K562 (cell line): Measurements from ENCODE around the gene PTPN11. TPM values are rescaled to one million over a fixed set of nuclear protein-coding genes. Genes with fewer than 3 reads are reported as not detected.

Experiments
- CBFB ChIP-seq: sonication (generic); formaldehyde crosslinking; IDR thresholded peaks from 2 replicates; pipeline ENCODE4 v1.4.0; 2020; ENCODE audit warnings: mild to moderate bottlenecking, missing genetic modification reagents
- CEBPB ChIP-seq: fragments of 450-650 bp; IDR thresholded peaks from 2 replicates; pipeline ENCODE4 v1.6.1; 2016; ENCODE audit warnings: missing genetic modification characterization, missing compliant biosample characterization
- FOSL1 ChIP-seq: fragments of 200-800 bp; sonication (Bioruptor generic); conservative IDR thresholded peaks from 2 replicates; pipeline ENCODE4 v1.6.1; 2016; ENCODE audit warnings: missing genetic modification characterization, missing compliant biosample characterization
- GTF2E2 ChIP-seq: fragments of 200-800 bp; sonication (Bioruptor generic); IDR thresholded peaks from 2 replicates; pipeline ENCODE4 v1.6.1; 2016; ENCODE audit warnings: missing genetic modification characterization, missing compliant biosample characterization
- KDM5B ChIP-seq: fragments of 200-600 bp; sonication (generic); IDR thresholded peaks from 2 replicates; pipeline ENCODE4 v1.6.1; 2012; ENCODE audit warnings: low read depth, mild to moderate bottlenecking, moderate library complexity, low read length, control low read depth, inconsistent platforms; ENCODE audit not compliant: insufficient replicate concordance
- MED1 ChIP-seq: sonication (generic); formaldehyde crosslinking; IDR thresholded peaks from 2 replicates; pipeline ENCODE4 v1.8.1; 2023; ENCODE audit warnings: missing genetic modification reagents, borderline replicate concordance
- MTA3 ChIP-seq: fragments of 450-650 bp; formaldehyde crosslinking; IDR thresholded peaks from 2 replicates; pipeline ENCODE4 v1.6.1; 2017; ENCODE audit warnings: mild to moderate bottlenecking, borderline replicate concordance
- SAFB ChIP-seq: fragments of 200-400 bp; formaldehyde crosslinking; IDR thresholded peaks from 2 replicates; pipeline ENCODE4 v1.6.1; 2017; ENCODE audit warnings: low read depth, low read length, borderline replicate concordance
- SP1 ChIP-seq: sonication (generic); formaldehyde crosslinking; IDR thresholded peaks from 2 replicates; pipeline ENCODE4 v1.8.1; 2022; ENCODE audit warnings: mild to moderate bottlenecking, missing genetic modification reagents
- ZNF407 ChIP-seq: fragments of 450-650 bp; IDR thresholded peaks from 2 replicates; pipeline ENCODE4 v1.6.1; 2016; ENCODE audit warnings: low read depth
- polyA plus RNA-seq, 8 experiments: library from polyadenylated mRNA; depleted of rRNA in 4 of 8; stranded (reverse) in 5 of 8; unstranded in 3 of 8; fragments of >200 nt; fragmentation: Nextera tagmentation in 2 of 8; fragmentation: Illumina TruSeq in 1 of 8; extraction: Ambion mirVana in 2 of 8; extraction: Trizol in 1 of 8; gene quantifications; 2 replicates each; pipeline versions ENCODE4 v1.2.1 to v1.2.3, GENCODE V29; 2011 to 2014; ENCODE audit warnings: inconsistent platforms in 1 of 8, missing spikeins in 1 of 8
- total RNA-seq, 7 experiments: library from RNA; depleted of rRNA in 6 of 7; stranded (reverse); fragments of >200 nt in 6 of 7; fragmentation: Illumina TruSeq in 2 of 7; extraction: Trizol in 2 of 7; gene quantifications; 2 replicates each; pipeline versions ENCODE4 v1.2.1 to v1.2.3, GENCODE V29; 2011 to 2021; ENCODE audit warnings: low replicate concordance in 1 of 7
- TF ChIP-seq, protein P1 (sequence below): sonication (generic); formaldehyde crosslinking; IDR thresholded peaks from 2 replicates; pipeline ENCODE4 v1.8.0; 2022; ENCODE audit warnings: mild to moderate bottlenecking, missing genetic modification reagents
- TF ChIP-seq, protein P2 (sequence below): fragments of 200-800 bp; sonication (Bioruptor generic); IDR thresholded peaks from 2 replicates; pipeline ENCODE4 v1.6.1; 2017; ENCODE audit warnings: missing genetic modification characterization, missing compliant biosample characterization
- TF ChIP-seq, protein P3 (sequence below): fragments of 250-450 bp; sonication (Bioruptor Pico); IDR thresholded peaks from 2 replicates; pipeline ENCODE4 v1.8.0; 2022; ENCODE audit warnings: inconsistent platforms

The PTPN11 gene
- total and polyA plus RNA-seq, 9 of the 15 experiments (the other 6 are each of a cell fraction or from before 2014, with no cell fraction given), result 22.5 to 126 (median 79.7) TPM

DNA sequence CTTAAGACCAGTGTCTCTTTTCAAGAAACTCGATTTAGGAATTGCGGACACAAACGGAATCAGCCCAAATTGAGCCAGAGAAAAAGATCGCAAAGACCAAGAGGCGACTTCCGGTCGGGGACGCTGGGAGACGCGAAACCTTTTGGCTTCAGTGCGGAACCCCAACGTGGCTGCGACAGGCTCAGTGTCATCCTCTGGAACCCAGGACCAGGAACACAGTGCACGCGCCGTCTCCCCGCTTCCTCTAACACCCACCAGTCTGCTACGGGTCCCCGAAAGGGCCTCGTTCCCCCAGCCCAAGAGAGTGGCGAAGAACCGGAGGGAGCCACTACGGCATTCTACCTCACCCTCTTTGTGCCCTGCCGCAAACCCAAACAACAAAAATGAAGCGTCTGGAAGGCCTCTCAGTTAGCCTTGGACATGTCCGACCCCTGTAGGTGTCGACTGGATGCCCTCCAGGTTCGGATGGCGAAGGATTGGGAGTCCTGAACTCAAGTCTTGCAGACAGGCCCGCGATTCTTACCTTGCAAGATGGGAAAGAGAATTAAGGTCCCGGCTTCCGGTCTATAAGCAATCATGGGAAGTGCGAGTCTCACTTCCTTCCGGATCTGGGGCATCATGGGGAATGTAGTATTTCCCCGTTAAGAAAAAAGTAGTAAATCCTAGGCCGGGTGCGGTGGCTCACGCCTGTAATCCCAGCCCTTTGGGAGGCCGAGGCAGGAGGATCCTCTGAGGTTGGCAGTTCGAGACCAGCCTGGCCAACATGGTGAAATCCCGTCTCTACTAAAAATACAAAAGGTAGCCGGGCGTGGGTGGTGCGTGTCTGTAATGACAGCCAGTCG, 9.5 kb upstream of the PTPN11 start, which contains the start of gene RPL6 (continued):
- TF ChIP-seq, protein P1, sequence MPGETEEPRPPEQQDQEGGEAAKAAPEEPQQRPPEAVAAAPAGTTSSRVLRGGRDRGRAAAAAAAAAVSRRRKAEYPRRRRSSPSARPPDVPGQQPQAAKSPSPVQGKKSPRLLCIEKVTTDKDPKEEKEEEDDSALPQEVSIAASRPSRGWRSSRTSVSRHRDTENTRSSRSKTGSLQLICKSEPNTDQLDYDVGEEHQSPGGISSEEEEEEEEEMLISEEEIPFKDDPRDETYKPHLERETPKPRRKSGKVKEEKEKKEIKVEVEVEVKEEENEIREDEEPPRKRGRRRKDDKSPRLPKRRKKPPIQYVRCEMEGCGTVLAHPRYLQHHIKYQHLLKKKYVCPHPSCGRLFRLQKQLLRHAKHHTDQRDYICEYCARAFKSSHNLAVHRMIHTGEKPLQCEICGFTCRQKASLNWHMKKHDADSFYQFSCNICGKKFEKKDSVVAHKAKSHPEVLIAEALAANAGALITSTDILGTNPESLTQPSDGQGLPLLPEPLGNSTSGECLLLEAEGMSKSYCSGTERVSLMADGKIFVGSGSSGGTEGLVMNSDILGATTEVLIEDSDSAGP, result peak; percentile 53; the same call in 1 of the 2 replicates
- no peak for TF ChIP-seq SAFB
- peak; percentile 96 for TF ChIP-seq GTF2E2 (tag)
- TF ChIP-seq KDM5B, result peak; percentile 96
- TF ChIP-seq FOSL1 (tag), result peak; percentile 48; the same call in 1 of the 2 replicates
- TF ChIP-seq, protein P2, sequence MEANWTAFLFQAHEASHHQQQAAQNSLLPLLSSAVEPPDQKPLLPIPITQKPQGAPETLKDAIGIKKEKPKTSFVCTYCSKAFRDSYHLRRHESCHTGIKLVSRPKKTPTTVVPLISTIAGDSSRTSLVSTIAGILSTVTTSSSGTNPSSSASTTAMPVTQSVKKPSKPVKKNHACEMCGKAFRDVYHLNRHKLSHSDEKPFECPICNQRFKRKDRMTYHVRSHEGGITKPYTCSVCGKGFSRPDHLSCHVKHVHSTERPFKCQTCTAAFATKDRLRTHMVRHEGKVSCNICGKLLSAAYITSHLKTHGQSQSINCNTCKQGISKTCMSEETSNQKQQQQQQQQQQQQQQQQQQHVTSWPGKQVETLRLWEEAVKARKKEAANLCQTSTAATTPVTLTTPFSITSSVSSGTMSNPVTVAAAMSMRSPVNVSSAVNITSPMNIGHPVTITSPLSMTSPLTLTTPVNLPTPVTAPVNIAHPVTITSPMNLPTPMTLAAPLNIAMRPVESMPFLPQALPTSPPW (CRISPR knock-in tag), result peak; percentile 27; the same call in 1 of the 2 replicates
- peak; percentile 79 for TF ChIP-seq SP1 (CRISPR knock-in tag)
- 0 out of 2 replicates have a peak, but pooled peaks have one; percentile 49 for TF ChIP-seq CBFB (CRISPR knock-in tag)
- no peak for TF ChIP-seq MED1 (CRISPR knock-in tag)
- peak; percentile 90 for TF ChIP-seq ZNF407
- TF ChIP-seq CEBPB, result 0 out of 2 replicates have a peak, but pooled peaks have one; percentile 32
- TF ChIP-seq MTA3, result peak; percentile 95
- TF ChIP-seq, protein P3, sequence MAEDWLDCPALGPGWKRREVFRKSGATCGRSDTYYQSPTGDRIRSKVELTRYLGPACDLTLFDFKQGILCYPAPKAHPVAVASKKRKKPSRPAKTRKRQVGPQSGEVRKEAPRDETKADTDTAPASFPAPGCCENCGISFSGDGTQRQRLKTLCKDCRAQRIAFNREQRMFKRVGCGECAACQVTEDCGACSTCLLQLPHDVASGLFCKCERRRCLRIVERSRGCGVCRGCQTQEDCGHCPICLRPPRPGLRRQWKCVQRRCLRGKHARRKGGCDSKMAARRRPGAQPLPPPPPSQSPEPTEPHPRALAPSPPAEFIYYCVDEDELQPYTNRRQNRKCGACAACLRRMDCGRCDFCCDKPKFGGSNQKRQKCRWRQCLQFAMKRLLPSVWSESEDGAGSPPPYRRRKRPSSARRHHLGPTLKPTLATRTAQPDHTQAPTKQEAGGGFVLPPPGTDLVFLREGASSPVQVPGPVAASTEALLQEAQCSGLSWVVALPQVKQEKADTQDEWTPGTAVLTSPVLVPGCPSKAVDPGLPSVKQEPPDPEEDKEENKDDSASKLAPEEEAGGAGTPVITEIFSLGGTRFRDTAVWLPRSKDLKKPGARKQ (CRISPR knock-in tag), result peak; percentile 66; the same call in 1 of the 2 replicates
